Measurements from ENCODE around the gene SWI5. TPM values are rescaled to one million over a fixed set of nuclear protein-coding genes. Genes with fewer than 3 reads are reported as not detected.

SWI5 gene
- total and polyA plus RNA-seq, 9 of the 15 experiments (the other 6 are each of a cell fraction or from before 2014, with no cell fraction given) = 62.8 to 133 (median 95.9) TPM

- no peak for TF ChIP-seq ZNF609 (CRISPR knock-in tag; IDR thresholded peaks at IDR 0.05; ENCODE audit: borderline replicate concordance)
- no peak for TF ChIP-seq ZNF143 (CRISPR knock-in tag; IDR thresholded peaks at IDR 0.05)
- TF ChIP-seq ZNF695 (CRISPR knock-in tag; IDR thresholded peaks at IDR 0.05) = 0 out of 2 replicates have a peak, but pooled peaks have one; percentile 26
- no peak for TF ChIP-seq JUNB (CRISPR knock-in tag; conservative IDR thresholded peaks at IDR 0.05)
- no peak for TF ChIP-seq ZZZ3 (IDR thresholded peaks at IDR 0.05)
- no peak for TF ChIP-seq ZNF277 (CRISPR knock-in tag; IDR thresholded peaks at IDR 0.05; ENCODE audit: borderline replicate concordance)
- TF ChIP-seq ELK3 (CRISPR knock-in tag; IDR thresholded peaks at IDR 0.05) = no peak
- TF ChIP-seq PTTG1 (tag; IDR thresholded peaks at IDR 0.05; ENCODE audit: low read depth) = no peak
- no peak for TF ChIP-seq TARDBP (IDR thresholded peaks at IDR 0.05)
- TF ChIP-seq MCM2 (IDR thresholded peaks at IDR 0.05; ENCODE audit: low read depth) = no peak
- TF ChIP-seq SMARCE1 (IDR thresholded peaks at IDR 0.05) = no peak
- TF ChIP-seq ZNF696 (CRISPR knock-in tag; conservative IDR thresholded peaks at IDR 0.05) = no peak
- TF ChIP-seq NFE2L1 (tag; IDR thresholded peaks at IDR 0.05; ENCODE audit: borderline replicate concordance, low read depth) = no peak
- TF ChIP-seq ZNF436 (CRISPR knock-in tag; IDR thresholded peaks at IDR 0.05) = no peak
- no peak for TF ChIP-seq TEAD4 (IDR thresholded peaks at IDR 0.05; ENCODE audit: low read length)
- no peak for TF ChIP-seq TEAD4 (CRISPR knock-in tag; IDR thresholded peaks at IDR 0.05; ENCODE audit: borderline replicate concordance)
- TF ChIP-seq POLR2A (conservative IDR thresholded peaks at IDR 0.05) = no peak
- TF ChIP-seq TCF7 (IDR thresholded peaks at IDR 0.05; ENCODE audit: borderline replicate concordance) = no peak
- TF ChIP-seq, protein P1, sequence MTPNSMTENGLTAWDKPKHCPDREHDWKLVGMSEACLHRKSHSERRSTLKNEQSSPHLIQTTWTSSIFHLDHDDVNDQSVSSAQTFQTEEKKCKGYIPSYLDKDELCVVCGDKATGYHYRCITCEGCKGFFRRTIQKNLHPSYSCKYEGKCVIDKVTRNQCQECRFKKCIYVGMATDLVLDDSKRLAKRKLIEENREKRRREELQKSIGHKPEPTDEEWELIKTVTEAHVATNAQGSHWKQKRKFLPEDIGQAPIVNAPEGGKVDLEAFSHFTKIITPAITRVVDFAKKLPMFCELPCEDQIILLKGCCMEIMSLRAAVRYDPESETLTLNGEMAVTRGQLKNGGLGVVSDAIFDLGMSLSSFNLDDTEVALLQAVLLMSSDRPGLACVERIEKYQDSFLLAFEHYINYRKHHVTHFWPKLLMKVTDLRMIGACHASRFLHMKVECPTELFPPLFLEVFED (CRISPR knock-in tag; conservative IDR thresholded peaks at IDR 0.05) = peak; percentile 84
- no peak; the same call in 1 of the 2 replicates for TF ChIP-seq ZNF75A (CRISPR knock-in tag; IDR thresholded peaks at IDR 0.05)
- no peak for TF ChIP-seq ZC3H8 (IDR thresholded peaks at IDR 0.05)
These were observed 673 bp upstream of the SWI5 start, which contains the start of gene GOLGA2 (continued) for GRCh38 chr9:128275198-128276007.
